Keratinocyte (primary cell): ENCODE measurements around the gene CFH.

Experiments
- CTCF ChIP-seq, 3 experiments: IDR thresholded peaks in 1 of 3; conservative IDR thresholded peaks in 1 of 3; optimal IDR thresholded peaks in 1 of 3; 2 replicates in 2 of 3; 3 replicates in 1 of 3; pipeline versions ENCODE3 to v1.5.1; 2011; ENCODE audit warnings: low read length in 3 of 3, mild to moderate bottlenecking in 3 of 3, moderate library complexity in 2 of 3, control low read depth in 1 of 3, inconsistent platforms in 1 of 3; ENCODE audit not compliant: insufficient read depth in 2 of 3; ENCODE audit errors: extremely low read depth in 1 of 3
- EZH2 ChIP-seq: IDR thresholded peaks from one replicate; pipeline ENCODE4 v1.6.1; 2012; ENCODE audit warnings: inconsistent platforms, mild to moderate bottlenecking, low read length, moderate library complexity

- no peak for TF ChIP-seq CTCF (optimal IDR thresholded peaks at IDR 0.05 in 1 of 3, IDR thresholded peaks at IDR 0.05 in 1 of 3, conservative IDR thresholded peaks at IDR 0.05 in 1 of 3; ENCODE audit: extremely low read depth in 1 of 3, insufficient read depth in 2 of 3, low read length in 3 of 3)
- TF ChIP-seq EZH2 = no peak
These were observed 1.9 kb upstream of the CFH start for GRCh38 chr1:196649990-196650389.
